Panc1 (cell line): ENCODE results near the gene EPHA6. TPM values are rescaled to one million over a fixed set of nuclear protein-coding genes. Genes with fewer than 3 reads are reported as not detected.

ENCODE experiments used
- ATAC-seq: fragments of 200-7000 bp; cut with Tn5 transposase; 2 replicates; pipeline ENCODE4 v1.9.1; 2020; ENCODE audit warnings: mild to moderate bottlenecking, moderate library complexity
- BruUV-seq: library from RNA; stranded (reverse); fragments of 400-500 nt; replicated peaks from 2 replicates; lab custom pipeline; 2021; lab: Mats Ljungman, UMichigan
- CTCF ChIA-PET: fragments of 300-600 bp; sonication (Branson Sonifier 250); formaldehyde crosslinking; loops from one replicate; lab custom pipeline; 2022; ENCODE audit warnings: antibody characterized with exemption; lab: Charles Lee
- POLR2A ChIA-PET: fragments of 300-600 bp; sonication (Branson Sonifier 250); formaldehyde crosslinking; loops from one replicate; lab custom pipeline; 2022; ENCODE audit warnings: antibody characterized with exemption; lab: Charles Lee
- DNase-seq: peaks from one replicate; pipeline ENCODE4 v3.0.0-alpha.2; 2010; ENCODE audit warnings: low read depth, low spot score
- H3K27ac ChIP-seq: 2 replicates; pipeline ENCODE4 v1.5.1; 2011; ENCODE audit warnings: mild to moderate bottlenecking, low read length, inconsistent platforms
- H3K27me3 ChIP-seq: fragments of 200-500 bp; sonication (Bioruptor generic); 2 replicates; pipeline ENCODE4 v1.6.0; 2014; ENCODE audit warnings: low read length, inconsistent platforms; ENCODE audit not compliant: control insufficient read depth, insufficient read depth
- H3K36me3 ChIP-seq: fragments of 200-500 bp; sonication (Bioruptor generic); 2 replicates; pipeline ENCODE4 v1.5.1; 2014; ENCODE audit warnings: inconsistent platforms, mild to moderate bottlenecking, low read length, moderate library complexity; ENCODE audit not compliant: control insufficient read depth, insufficient read depth
- H3K4me1 ChIP-seq: 2 replicates; pipeline ENCODE4 v1.5.1; 2011; ENCODE audit warnings: inconsistent platforms, mild to moderate bottlenecking, low read length, moderate library complexity; ENCODE audit not compliant: control insufficient read depth, insufficient read depth
- H3K4me3 ChIP-seq, 2 experiments: 2 replicates each; pipeline ENCODE4 v1.5.1; 2011 to 2012; ENCODE audit warnings: low read depth in 2 of 2, low read length in 2 of 2, mild to moderate bottlenecking in 2 of 2, inconsistent platforms in 1 of 2, moderate library complexity in 1 of 2
- H3K9me3 ChIP-seq: fragments of 200-500 bp; sonication (Bioruptor generic); 2 replicates; pipeline ENCODE4 v1.5.1; 2014; ENCODE audit warnings: low read depth, mild to moderate bottlenecking, inconsistent platforms, low read length, moderate library complexity; ENCODE audit not compliant: control insufficient read depth, insufficient read depth
- CTCF ChIP-seq: fragments of 450-650 bp; IDR thresholded peaks from 2 replicates; pipeline ENCODE4 v1.5.1; 2017; ENCODE audit warnings: mild to moderate bottlenecking
- POLR2AphosphoS5 ChIP-seq: IDR thresholded peaks from 2 replicates; pipeline ENCODE4 v1.6.1; 2012; ENCODE audit warnings: mild to moderate bottlenecking, low read depth, low read length, moderate library complexity
- REST ChIP-seq, 2 experiments: IDR thresholded peaks; 2 replicates each; pipeline ENCODE4 v1.6.1; 2011 to 2012; ENCODE audit warnings: low read depth in 2 of 2, control low read depth in 1 of 2, low read length in 1 of 2, mild to moderate bottlenecking in 1 of 2, moderate library complexity in 1 of 2; ENCODE audit not compliant: insufficient read depth in 1 of 2
- SIN3A ChIP-seq: IDR thresholded peaks from 2 replicates; pipeline ENCODE4 v1.6.1; 2012; ENCODE audit warnings: low read depth, mild to moderate bottlenecking, low read length, moderate library complexity, borderline replicate concordance; ENCODE audit not compliant: insufficient read depth
- TCF7L2 ChIP-seq: IDR thresholded peaks from 2 replicates; pipeline ENCODE4 v1.6.1; 2011; ENCODE audit warnings: mild to moderate bottlenecking, low read depth, low read length, inconsistent platforms
- in situ Hi-C: cut with HindIII; loops from 2 replicates; pipeline ENCODE4 v1.10.0; 2016; ENCODE audit warnings: low sequenced_read_pairs, low pct_unique_long_range_greater_than_20kb
- intact Hi-C: fragments of 100-400 bp; cut with micrococcal nuclease; formaldehyde crosslinking; loops from one replicate; pipeline ENCODE4 v1.10.0; 2022; ENCODE audit not compliant: unreplicated experiment
- total RNA-seq: library from RNA; stranded (reverse); gene quantifications from one replicate; pipeline ENCODE4 v1.2.1, GENCODE V29; 2021; ENCODE audit not compliant: unreplicated experiment

Gene EPHA6
- total RNA-seq, 1 experiment from 2014 or later = 0.57 TPM

GRCh38 chr3:96991231-96991630, 176.8 kb downstream of the EPHA6 start:
- Histone ChIP-seq H3K4me1 (no peaks in the 10 kb centered on the region), H3K4me3 (no peak overlapping the region), H3K9me3 (peaks cover 3% of the 10 kb centered on the region; the same call in 1 of the 2 replicates), H3K27ac (no peak overlapping the region), H3K27me3 (no peaks in the 10 kb centered on the region), H3K36me3 (no peaks in the 10 kb centered on the region)
- TF ChIP-seq SIN3A (no peak), TCF7L2 (no peak), REST (IDR thresholded peaks at IDR 0.05; ENCODE audit: insufficient read depth in 1 of 2, low read depth in 2 of 2, low read length in 1 of 2) (no peak), CTCF (no peak), POLR2AphosphoS5 (no peak)
- DNase-seq (no peak), ATAC-seq (no peak)
- intact Hi-C loops (no loop called here), in situ Hi-C loops (no loop called here)
- no TSS peak for BruUV-seq
- POLR2A ChIA-PET = no interaction called here
- CTCF ChIA-PET = no interaction called here

DNA sequence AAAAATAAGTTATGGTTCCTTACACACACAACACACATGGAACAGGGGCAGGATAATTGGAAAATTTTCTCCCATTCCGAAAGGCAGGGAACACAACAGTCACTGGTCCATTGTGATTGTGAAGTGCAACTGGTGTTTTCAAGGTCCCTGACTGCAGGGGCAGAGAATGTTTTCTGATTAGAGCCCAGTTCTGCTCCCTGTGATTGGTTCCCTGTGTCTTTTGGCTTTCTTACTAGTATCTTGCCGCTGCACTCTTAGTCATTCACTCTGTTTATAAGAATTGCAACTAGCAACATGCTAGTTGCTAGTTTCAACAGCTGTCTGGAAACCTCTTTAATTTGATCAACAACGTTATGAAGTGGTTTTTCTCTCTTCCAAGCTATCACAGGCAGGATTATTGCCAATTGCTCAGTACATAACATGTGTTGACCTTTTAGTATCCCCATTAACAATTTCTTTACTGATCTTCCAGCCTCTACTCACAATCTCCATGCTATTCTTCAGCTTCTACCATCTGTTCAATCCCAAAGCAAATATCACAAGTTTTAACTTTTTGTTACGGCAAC, 177.5 kb downstream of the EPHA6 start:
- no peak for TF ChIP-seq REST (IDR thresholded peaks at IDR 0.05; ENCODE audit: insufficient read depth in 1 of 2, low read depth in 2 of 2, low read length in 1 of 2)
- TF ChIP-seq SIN3A = no peak
- no peak for TF ChIP-seq CTCF
- TF ChIP-seq TCF7L2 = no peak
- TF ChIP-seq POLR2AphosphoS5 = no peak
- POLR2A ChIA-PET = no interaction called here
- in situ Hi-C loops (no loop called here), intact Hi-C loops (no loop called here)
- BruUV-seq = no TSS peak
- H3K4me1 ChIP-seq = no peaks in the 10 kb centered on the region
- CTCF ChIA-PET = no interaction called here
- ATAC-seq = no peak
- no peak for DNase-seq
- H3K9me3 ChIP-seq = peaks cover 3% of the 10 kb centered on the region; the same call in 1 of the 2 replicates
- H3K27me3 ChIP-seq = no peaks in the 10 kb centered on the region
- no peaks in the 10 kb centered on the region for H3K36me3 ChIP-seq
- no peak overlapping the region for H3K4me3 ChIP-seq
- H3K27ac ChIP-seq = no peak overlapping the region
